UCSD-AML1 (cell line): Measurements from ENCODE around the gene FAT1.

Experiments used
- DNase-seq: peaks from one replicate; lab custom pipeline; 2025; ENCODE audit not compliant: unreplicated experiment; lab: John Stamatoyannopoulos, UW

FAT1 gene

GRCh38 chr4:186658657-186659056 lies 65.0 kb downstream of the FAT1 start:
- DNase-seq = no peak

GRCh38 chr4:186657764-186658163 lies 65.9 kb downstream of the FAT1 start:
- DNase-seq = no peak

GRCh38 chr4:186653969-186654368 lies 69.7 kb downstream of the FAT1 start:
- DNase-seq = no peak

GRCh38 chr4:186651624-186652023 lies 72.0 kb downstream of the FAT1 start:
- DNase-seq = no peak

GRCh38 chr4:186651181-186651603 lies 72.5 kb downstream of the FAT1 start:
- DNase-seq = no peak

GRCh38 chr4:186650401-186651180 lies 73.1 kb downstream of the FAT1 start:
- no peak for DNase-seq

- no peak for DNase-seq
These were observed 75.8 kb downstream of the FAT1 start for GRCh38 chr4:186647821-186648220.

- DNase-seq = no peak
These were observed 78.9 kb downstream of the FAT1 start for GRCh38 chr4:186644737-186645261.

GRCh38 chr4:186644311-186644638 lies 79.4 kb downstream of the FAT1 start:
- DNase-seq = no peak

GRCh38 chr4:186643501-186644310 lies 80.0 kb downstream of the FAT1 start:
- no peak for DNase-seq

GRCh38 chr4:186642998-186643397 lies 80.7 kb downstream of the FAT1 start:
- no peak for DNase-seq

- no peak for DNase-seq
These were observed 81.1 kb downstream of the FAT1 start for GRCh38 chr4:186642530-186642929.

- no peak for DNase-seq
These were observed 89.0 kb downstream of the FAT1 start for GRCh38 chr4:186634591-186635128.

GRCh38 chr4:186633844-186634243 lies 89.8 kb downstream of the FAT1 start:
- no peak for DNase-seq

GRCh38 chr4:186630128-186630527 lies 93.5 kb downstream of the FAT1 start:
- DNase-seq = no peak

- peak; percentile 16 for DNase-seq
These were observed 95.5 kb downstream of the FAT1 start for GRCh38 chr4:186628058-186628711.

GRCh38 chr4:186627226-186627865 lies 96.3 kb downstream of the FAT1 start:
- no peak for DNase-seq

- no peak for DNase-seq
These were observed 98.7 kb downstream of the FAT1 start for GRCh38 chr4:186624951-186625350.

- no peak for DNase-seq
These were observed 100.1 kb downstream of the FAT1 start for GRCh38 chr4:186623546-186623945.

GRCh38 chr4:186622788-186623464 lies 100.7 kb downstream of the FAT1 start:
- DNase-seq = no peak
